H1 (cell line): ENCODE measurements around the gene SLC13A5. TPM values are rescaled to one million over a fixed set of nuclear protein-coding genes. Genes with fewer than 3 reads are reported as not detected.

Source experiments
- CTCF ChIA-PET: fragments of 300-600 bp; sonication (Branson Sonifier 250); formaldehyde crosslinking; loops from one replicate; lab custom pipeline; 2021; ENCODE audit not compliant: partially characterized antibody; lab: Charles Lee
- POLR2A ChIA-PET: fragments of 300-600 bp; sonication (Branson Sonifier 250); formaldehyde crosslinking; loops from one replicate; lab custom pipeline; 2021; ENCODE audit warnings: inconsistent platforms; ENCODE audit not compliant: partially characterized antibody; lab: Charles Lee
- DNase-seq, 2 experiments: peaks; one replicate each; pipeline versions ENCODE4 v3.0.0 to v3.0.0-alpha.2; 2010 to 2022; ENCODE audit warnings: low spot score in 2 of 2, low read depth in 1 of 2, mixed read lengths in 1 of 2
- FAIRE-seq: peaks from 2 replicates; lab custom pipeline; 2011; peaks lifted over from hg19 to GRCh38; lab: Jason Lieb, UNC
- H2AFZ ChIP-seq: 2 replicates; pipeline ENCODE4 v1.8.1; 2012; ENCODE audit warnings: low read length, inconsistent platforms
- H2AK5ac ChIP-seq: 2 replicates; pipeline ENCODE4 v1.6.1; 2013; ENCODE audit warnings: low read depth, low read length
- H2BK120ac ChIP-seq: replicated peaks from 2 replicates; pipeline ENCODE3; 2013; ENCODE audit warnings: low read depth, low read length, inconsistent platforms
- H2BK12ac ChIP-seq: 2 replicates; pipeline ENCODE4 v1.6.1; 2013; ENCODE audit warnings: low read depth, low read length
- H2BK15ac ChIP-seq: 2 replicates; pipeline ENCODE4 v1.6.1; 2013; ENCODE audit warnings: low read length
- H2BK20ac ChIP-seq: 2 replicates; pipeline ENCODE4 v1.6.1; 2013; ENCODE audit warnings: low read length
- H2BK5ac ChIP-seq: 2 replicates; pipeline ENCODE4 v1.6.1; 2013; ENCODE audit warnings: low read depth, low read length
- H3K14ac ChIP-seq: 2 replicates; pipeline ENCODE4 v1.6.1; 2013; ENCODE audit warnings: inconsistent platforms; ENCODE audit not compliant: insufficient read length
- H3K18ac ChIP-seq: 2 replicates; pipeline ENCODE4 v1.6.1; 2013; ENCODE audit warnings: low read length; ENCODE audit errors: extremely low read depth
- H3K23ac ChIP-seq: 2 replicates; pipeline ENCODE4 v1.6.1; 2013; ENCODE audit warnings: inconsistent platforms; ENCODE audit not compliant: insufficient read length
- H3K23me2 ChIP-seq: 2 replicates; pipeline ENCODE4 v1.6.1; 2013; ENCODE audit warnings: low read depth, low read length
- H3K27ac ChIP-seq: 2 replicates; pipeline ENCODE4 v1.6.1; 2011; ENCODE audit warnings: low read depth, low read length, inconsistent platforms
- H3K27me3 ChIP-seq, 4 experiments: replicated peaks in 1 of 4; 1 replicate in 1 of 4; 2 replicates in 3 of 4; pipeline versions ENCODE4 v1.6.1 to v1.8.1; 2011 to 2013; ENCODE audit warnings: low read length in 3 of 4, mild to moderate bottlenecking in 3 of 4, inconsistent platforms in 2 of 4, mixed read lengths in 2 of 4, moderate library complexity in 1 of 4; ENCODE audit not compliant: control insufficient read depth in 3 of 4, insufficient read depth in 3 of 4; ENCODE audit errors: extremely low read depth in 1 of 4
- H3K36me3 ChIP-seq, 4 experiments: 2 replicates each; pipeline versions ENCODE4 v1.6.1 to v1.8.1; 2011 to 2013; ENCODE audit warnings: mild to moderate bottlenecking in 4 of 4, low read length in 3 of 4, moderate library complexity in 2 of 4, control low read depth in 1 of 4, inconsistent platforms in 1 of 4; ENCODE audit not compliant: insufficient read depth in 4 of 4, control insufficient read depth in 2 of 4
- H3K4ac ChIP-seq: replicated peaks from 2 replicates; pipeline ENCODE3; 2013; ENCODE audit warnings: low read length, low read depth, mixed read lengths, inconsistent platforms; ENCODE audit not compliant: insufficient read length
- H3K4me1 ChIP-seq, 4 experiments: replicated peaks in 1 of 4; 1 replicate in 1 of 4; 2 replicates in 3 of 4; pipeline versions ENCODE4 v1.6.1 to v1.8.1; 2011 to 2013; ENCODE audit warnings: low read length in 3 of 4, inconsistent platforms in 2 of 4, mixed read lengths in 1 of 4; ENCODE audit not compliant: insufficient read depth in 4 of 4, control insufficient read depth in 3 of 4
- H3K4me2 ChIP-seq, 2 experiments: 2 replicates each; pipeline versions ENCODE4 v1.6.1 to v1.8.1; 2011 to 2013; ENCODE audit warnings: low read depth in 2 of 2, low read length in 2 of 2, control low read depth in 1 of 2, inconsistent platforms in 1 of 2, mild to moderate bottlenecking in 1 of 2; ENCODE audit not compliant: insufficient read depth in 1 of 2
- H3K4me3 ChIP-seq, 4 experiments: fragments of 200-600, 300-600 bp in 1 of 4; sonication (generic), shearing (Covaris generic), sonication (Bioruptor Twin) in 1 of 4; 2 replicates each; pipeline versions ENCODE4 v1.5.1 to v1.8.1; 2011 to 2016; ENCODE audit warnings: low read length in 4 of 4, low read depth in 3 of 4, control low read depth in 2 of 4, inconsistent platforms in 2 of 4, mild to moderate bottlenecking in 2 of 4, mixed read lengths in 1 of 4, moderate library complexity in 1 of 4; ENCODE audit not compliant: insufficient read depth in 2 of 4; ENCODE audit errors: extremely low read depth in 1 of 4
- H3K56ac ChIP-seq: replicated peaks from 2 replicates; pipeline ENCODE3; 2013; ENCODE audit warnings: low read depth, mild to moderate bottlenecking, mixed read lengths, low read length, inconsistent platforms; ENCODE audit not compliant: insufficient read length
- H3K79me1 ChIP-seq: 2 replicates; pipeline ENCODE4 v1.6.1; 2013; ENCODE audit warnings: low read depth, low read length, control low read depth
- H3K79me2 ChIP-seq, 2 experiments: 2 replicates each; pipeline versions ENCODE4 v1.6.1 to v1.8.1; 2012 to 2013; ENCODE audit warnings: low read length in 2 of 2, mild to moderate bottlenecking in 2 of 2, inconsistent platforms in 1 of 2; ENCODE audit not compliant: insufficient read depth in 2 of 2, control insufficient read depth in 1 of 2
- H3K9ac ChIP-seq, 4 experiments: replicated peaks in 1 of 4; 1 replicate in 1 of 4; 2 replicates in 3 of 4; pipeline versions ENCODE4 v1.6.1 to v1.8.1; 2011 to 2013; ENCODE audit warnings: low read depth in 3 of 4, low read length in 3 of 4, control low read depth in 2 of 4, mild to moderate bottlenecking in 2 of 4, moderate library complexity in 2 of 4, inconsistent platforms in 1 of 4; ENCODE audit errors: extremely low read depth in 1 of 4
- H3K9me3 ChIP-seq, 2 experiments: 2 replicates each; pipeline versions ENCODE4 v1.6.1 to v1.8.1; 2012 to 2013; ENCODE audit warnings: mild to moderate bottlenecking in 2 of 2, moderate library complexity in 2 of 2, control low read depth in 1 of 2, inconsistent platforms in 1 of 2, low read depth in 1 of 2, low read length in 1 of 2, mixed read lengths in 1 of 2; ENCODE audit not compliant: insufficient read depth in 2 of 2
- H4K20me1 ChIP-seq, 2 experiments: replicated peaks in 1 of 2; 2 replicates each; pipeline versions ENCODE3 to v1.8.1; 2011 to 2013; ENCODE audit warnings: inconsistent platforms in 2 of 2, low read length in 2 of 2, mild to moderate bottlenecking in 1 of 2; ENCODE audit not compliant: insufficient read depth in 2 of 2, control insufficient read depth in 1 of 2
- H4K5ac ChIP-seq: 2 replicates; pipeline ENCODE4 v1.6.1; 2013; ENCODE audit warnings: low read length, low read depth, mixed read lengths, inconsistent platforms; ENCODE audit not compliant: insufficient read length
- H4K8ac ChIP-seq: 2 replicates; pipeline ENCODE4 v1.8.0; 2013; ENCODE audit warnings: mild to moderate bottlenecking, moderate library complexity, low read length, inconsistent platforms; ENCODE audit not compliant: insufficient read depth; ENCODE audit errors: extremely low read depth
- H4K91ac ChIP-seq: replicated peaks from 2 replicates; pipeline ENCODE3; 2013; ENCODE audit warnings: low read length, mixed read lengths, inconsistent platforms; ENCODE audit not compliant: insufficient read length
- BACH1 ChIP-seq: IDR thresholded peaks from 2 replicates; pipeline ENCODE4 v1.6.1; 2012; ENCODE audit warnings: low read length, improper control_type of control experiment
- CBX5 ChIP-seq: fragments of 300-800, 300-1000 bp; sonication (generic); IDR thresholded peaks from 2 replicates; pipeline ENCODE4 v1.7.1; 2016; ENCODE audit warnings: antibody characterized with exemption, low read length, low read depth
- CHD2 ChIP-seq: IDR thresholded peaks from 2 replicates; pipeline ENCODE4 v1.6.1; 2012; ENCODE audit warnings: low read length, improper control_type of control experiment
- EGR1 ChIP-seq: IDR thresholded peaks from 2 replicates; pipeline ENCODE4 v1.6.1; 2011; ENCODE audit warnings: low read depth, low read length, borderline replicate concordance
- KDM1A ChIP-seq: fragments of 200-600, 300-600 bp; sonication (generic); IDR thresholded peaks from 2 replicates; pipeline ENCODE4 v1.7.1; 2016; ENCODE audit warnings: mild to moderate bottlenecking, low read length, borderline replicate concordance
- KDM4A ChIP-seq: IDR thresholded peaks from one replicate; pipeline ENCODE4 v1.7.1; 2012; ENCODE audit warnings: low read depth, mild to moderate bottlenecking, moderate library complexity, low read length, inconsistent platforms; ENCODE audit not compliant: severe bottlenecking
- SAP30 ChIP-seq: fragments of 300-600 bp; sonication (generic); IDR thresholded peaks from 2 replicates; pipeline ENCODE4 v1.7.1; 2012; ENCODE audit warnings: low read length, moderate library complexity, mild to moderate bottlenecking, inconsistent platforms; ENCODE audit not compliant: insufficient read depth, insufficient replicate concordance
- SIRT6 ChIP-seq: IDR thresholded peaks from one replicate; pipeline ENCODE4 v1.7.1; 2012; ENCODE audit warnings: low read length, inconsistent platforms
- TEAD4 ChIP-seq: IDR thresholded peaks from 2 replicates; pipeline ENCODE4 v1.6.1; 2012; ENCODE audit warnings: low read depth, low read length, inconsistent platforms, mixed read lengths
- ZNF274 ChIP-seq: IDR thresholded peaks from 2 replicates; pipeline ENCODE4 v1.7.0; 2012; ENCODE audit warnings: low read length, borderline replicate concordance; ENCODE audit errors: extremely low read depth
- WGBS, 2 experiments: shearing (Covaris generic) in 1 of 2; methylation state at CpG; one replicate each; pipeline versions ENCODE4 v1.1.6 to v1.1.7; 2013 to 2015; ENCODE audit warnings: low lambda C conversion rate in 2 of 2, mixed read lengths in 2 of 2, inconsistent platforms in 1 of 2, low coverage in 1 of 2, missing lambda C conversion rate in 1 of 2; ENCODE audit not compliant: insufficient replicate concordance in 2 of 2, insufficient coverage in 1 of 2, insufficient read length in 1 of 2; ENCODE audit errors: extremely low coverage in 1 of 2, missing lambda C conversion rate in 1 of 2; 5-methylcytosine and 5-hydroxymethylcytosine counted together
- polyA plus RNA-seq, 7 experiments: library from polyadenylated mRNA; depleted of rRNA in 3 of 7; stranded (reverse) in 5 of 7; unstranded in 2 of 7; fragments of >200 nt in 5 of 7; fragments of 200-250 nt in 2 of 7; gene quantifications; 1 replicate in 5 of 7; 2 replicates in 1 of 7; 4 replicates in 1 of 7; pipeline versions ENCODE4 v1.2.1 to v1.2.3, GENCODE V29; 2011 to 2013; ENCODE audit warnings: missing spikeins in 2 of 7, mixed read lengths in 2 of 7
- total RNA-seq: library from RNA; stranded (reverse); fragmentation: NEBNext Ultra II Directional; extraction: Animal tissue kit (Norgen Biotek cat#: 25700); gene quantifications from 2 replicates; pipeline ENCODE4 v1.2.1, GENCODE V29; 2021
- TF ChIP-seq, protein P1 (sequence below), 3 experiments: IDR thresholded peaks; 1 replicate in 2 of 3; 2 replicates in 1 of 3; pipeline versions ENCODE4 v1.5.1 to v1.6.1; 2011; ENCODE audit warnings: low read length in 3 of 3, mild to moderate bottlenecking in 3 of 3, inconsistent platforms in 2 of 3, low read depth in 1 of 3, moderate library complexity in 1 of 3; ENCODE audit not compliant: insufficient read depth in 1 of 3; ENCODE audit errors: control extremely low read depth in 1 of 3
- TF ChIP-seq, protein P2 (sequence below): IDR thresholded peaks from 2 replicates; pipeline ENCODE4 v1.6.1; 2012; ENCODE audit warnings: inconsistent platforms

Gene SLC13A5
- total and polyA plus RNA-seq, 2 of the 8 experiments (the other 6 are each of a cell fraction or from before 2014, with no cell fraction given), result 2.1 to 2.6 TPM

DNA sequence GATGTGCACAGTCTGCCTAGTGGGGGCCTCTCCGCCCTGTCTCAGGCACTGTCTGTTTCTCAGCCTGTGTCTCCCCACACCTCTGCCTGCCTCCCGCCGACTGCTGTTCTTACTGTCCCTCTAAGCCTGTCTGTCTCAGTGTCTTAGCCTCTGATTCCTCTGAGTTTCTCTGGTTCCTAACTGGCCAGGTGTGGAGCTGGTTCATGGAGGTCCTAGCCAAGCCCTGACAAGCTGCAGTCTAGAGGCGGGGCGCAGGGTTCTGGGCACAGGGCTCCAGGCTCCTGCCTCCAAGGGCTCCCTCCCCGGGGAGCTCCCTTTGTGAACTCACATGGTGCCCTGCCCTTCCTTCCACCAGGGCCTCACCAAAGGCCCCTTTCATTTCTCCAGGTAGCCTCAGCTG lies 42.2 kb downstream of the SLC13A5 start:
- Histone ChIP-seq H3K4me2 (no peak overlapping the region), H4K8ac (no peak overlapping the region), H3K9me3 (no peaks in the 10 kb centered on the region), H3K79me1 (no peaks in the 10 kb centered on the region), H2BK120ac (no peak overlapping the region), H3K9ac (no peak overlapping the region), H4K20me1 (peaks cover 0 to 2% of the 10 kb centered on the region in 2 experiments), H2BK12ac (no peak overlapping the region), H3K27ac (no peak overlapping the region), H4K91ac (no peak overlapping the region), H2BK15ac (no peak overlapping the region), H3K4me1 (peaks cover 0 to 2% (median 1%) of the 10 kb centered on the region in 4 experiments; a peak in 1 of 7 replicates), H2AK5ac (no peak overlapping the region), H2BK20ac (no peak overlapping the region), H3K4me3 (no peak overlapping the region), H3K18ac (no peak overlapping the region), H3K4ac (no peak overlapping the region), H3K23ac (no peak overlapping the region), H2AFZ (no peak overlapping the region), H3K79me2 (no peaks in the 10 kb centered on the region), H3K27me3 (0 out of 7 replicates have a peak, but pooled peaks cover 0 to 2% (median 0%) of the 10 kb centered on the region in 4 experiments), H4K5ac (no peak overlapping the region), H3K23me2 (no peaks in the 10 kb centered on the region), H3K14ac (no peak overlapping the region), H2BK5ac (no peak overlapping the region), H3K56ac (no peak overlapping the region), H3K36me3 (no peaks in the 10 kb centered on the region)
- POLR2A ChIA-PET, result no interaction called here
- WGBS, 2 experiments, result 86% methylated on average over 6 of the region's 6 CpGs; no CpG with 5 or more reads in 1 of the 2 experiments
- FAIRE-seq (no peak), DNase-seq (no peak)
- CTCF ChIA-PET, result interaction anchor here (0.7 to 3.5 kb wide), 6 partner anchors 32 to 222 kb away, joined by 3 to 24 read pairs (median 7); no protein-coding TSS in a partner anchor
- TF ChIP-seq BACH1, result no peak
- no peak for TF ChIP-seq SIRT6
- no peak for TF ChIP-seq EGR1
- no peak for TF ChIP-seq ZNF274
- TF ChIP-seq CBX5, result no peak
- no peak for TF ChIP-seq KDM4A
- TF ChIP-seq CHD2, result no peak
- TF ChIP-seq TEAD4, result no peak
- no peak for TF ChIP-seq SAP30
- TF ChIP-seq, protein P1, sequence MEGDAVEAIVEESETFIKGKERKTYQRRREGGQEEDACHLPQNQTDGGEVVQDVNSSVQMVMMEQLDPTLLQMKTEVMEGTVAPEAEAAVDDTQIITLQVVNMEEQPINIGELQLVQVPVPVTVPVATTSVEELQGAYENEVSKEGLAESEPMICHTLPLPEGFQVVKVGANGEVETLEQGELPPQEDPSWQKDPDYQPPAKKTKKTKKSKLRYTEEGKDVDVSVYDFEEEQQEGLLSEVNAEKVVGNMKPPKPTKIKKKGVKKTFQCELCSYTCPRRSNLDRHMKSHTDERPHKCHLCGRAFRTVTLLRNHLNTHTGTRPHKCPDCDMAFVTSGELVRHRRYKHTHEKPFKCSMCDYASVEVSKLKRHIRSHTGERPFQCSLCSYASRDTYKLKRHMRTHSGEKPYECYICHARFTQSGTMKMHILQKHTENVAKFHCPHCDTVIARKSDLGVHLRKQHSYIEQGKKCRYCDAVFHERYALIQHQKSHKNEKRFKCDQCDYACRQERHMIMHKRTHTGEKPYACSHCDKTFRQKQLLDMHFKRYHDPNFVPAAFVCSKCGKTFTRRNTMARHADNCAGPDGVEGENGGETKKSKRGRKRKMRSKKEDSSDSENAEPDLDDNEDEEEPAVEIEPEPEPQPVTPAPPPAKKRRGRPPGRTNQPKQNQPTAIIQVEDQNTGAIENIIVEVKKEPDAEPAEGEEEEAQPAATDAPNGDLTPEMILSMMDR (IDR thresholded peaks at IDR 0.05; ENCODE audit: control extremely low read depth in 1 of 3, insufficient read depth in 1 of 3, low read depth in 1 of 3, low read length in 3 of 3), result no peak
- TF ChIP-seq, protein P2, sequence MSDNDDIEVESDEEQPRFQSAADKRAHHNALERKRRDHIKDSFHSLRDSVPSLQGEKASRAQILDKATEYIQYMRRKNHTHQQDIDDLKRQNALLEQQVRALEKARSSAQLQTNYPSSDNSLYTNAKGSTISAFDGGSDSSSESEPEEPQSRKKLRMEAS, result no peak
- no peak for TF ChIP-seq KDM1A
